BLaER1 treated with 17β-estradiol and CSF1 and Interleukin-3, amounts not matched to agents 10 nM and 100 nM (cell line): ENCODE measurements around the gene RELL2.

Experiments used
- H3K27ac ChIP-seq, 11 experiments: shearing (Covaris generic); formaldehyde crosslinking; 2 replicates each; pipeline ENCODE4 v1.8.1; 2022
- H3K27me3 ChIP-seq, 11 experiments: shearing (Covaris generic); formaldehyde crosslinking; 2 replicates each; pipeline ENCODE4 v1.8.1; 2022
- H3K36me3 ChIP-seq, 11 experiments: shearing (Covaris generic); formaldehyde crosslinking; 2 replicates each; pipeline ENCODE4 v1.8.1; 2022
- H3K4me1 ChIP-seq, 10 experiments: shearing (Covaris generic); formaldehyde crosslinking; 2 replicates each; pipeline ENCODE4 v1.8.1; 2022
- H3K4me2 ChIP-seq, 11 experiments: shearing (Covaris generic); formaldehyde crosslinking; 2 replicates each; pipeline ENCODE4 v1.8.1; 2022
- H3K4me3 ChIP-seq, 10 experiments: shearing (Covaris generic); formaldehyde crosslinking; 2 replicates each; pipeline ENCODE4 v1.8.1; 2022
- H3K9ac ChIP-seq, 11 experiments: shearing (Covaris generic); formaldehyde crosslinking; 2 replicates each; pipeline ENCODE4 v1.8.1; 2022
- H3K9me3 ChIP-seq, 11 experiments: shearing (Covaris generic); formaldehyde crosslinking; replicated peaks in 1 of 11; 2 replicates each; pipeline ENCODE4 v1.8.1; 2022
- H4K20me1 ChIP-seq, 11 experiments: shearing (Covaris generic); formaldehyde crosslinking; 2 replicates each; pipeline ENCODE4 v1.8.1; 2022
- Cebpa-rat ChIP-seq, 11 experiments: shearing (Covaris generic); IDR thresholded peaks; 2 replicates each; pipeline ENCODE4 v1.8.1; 2022

RELL2 gene

DNA sequence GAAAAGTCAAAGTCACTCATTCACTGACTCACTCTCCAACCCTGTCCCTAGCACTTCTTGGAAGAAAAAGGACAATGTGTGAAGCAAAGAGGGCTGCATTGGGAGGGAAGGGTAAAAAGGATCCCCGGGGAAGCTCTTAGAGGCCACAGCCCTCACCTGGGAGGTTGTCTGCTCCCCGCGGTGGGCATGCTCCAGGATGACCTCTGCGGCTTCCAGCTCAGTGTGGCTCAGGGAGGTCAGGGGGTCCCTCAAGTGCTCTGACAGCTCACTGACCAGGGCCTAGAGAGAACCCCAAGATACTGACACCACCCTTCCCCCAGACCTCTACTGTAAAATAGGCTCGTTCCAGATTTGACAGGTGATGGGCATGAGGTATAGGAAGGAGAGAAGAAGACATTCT lies 10.4 kb downstream of the RELL2 start:
- no peaks in the 10 kb centered on the region for H3K27me3 ChIP-seq
- H3K27ac ChIP-seq, result no peak overlapping the region
- no peak overlapping the region for H3K4me2 ChIP-seq
- peaks cover 37 to 67% (median 50%) of the 10 kb centered on the region in 11 experiments for H3K36me3 ChIP-seq
- H4K20me1 ChIP-seq, result peaks cover 0 to 53% (median 0%) of the 10 kb centered on the region in 11 experiments; a peak in 5 of 22 replicates
- H3K4me3 ChIP-seq, result no peak overlapping the region
- no peak overlapping the region for H3K9ac ChIP-seq
- no peaks in the 10 kb centered on the region for H3K9me3 ChIP-seq
- TF ChIP-seq Cebpa-rat (IDR thresholded peaks at IDR 0.05), result no peak
- H3K4me1 ChIP-seq, result peaks cover 22 to 50% (median 45%) of the 10 kb centered on the region in 10 experiments

DNA sequence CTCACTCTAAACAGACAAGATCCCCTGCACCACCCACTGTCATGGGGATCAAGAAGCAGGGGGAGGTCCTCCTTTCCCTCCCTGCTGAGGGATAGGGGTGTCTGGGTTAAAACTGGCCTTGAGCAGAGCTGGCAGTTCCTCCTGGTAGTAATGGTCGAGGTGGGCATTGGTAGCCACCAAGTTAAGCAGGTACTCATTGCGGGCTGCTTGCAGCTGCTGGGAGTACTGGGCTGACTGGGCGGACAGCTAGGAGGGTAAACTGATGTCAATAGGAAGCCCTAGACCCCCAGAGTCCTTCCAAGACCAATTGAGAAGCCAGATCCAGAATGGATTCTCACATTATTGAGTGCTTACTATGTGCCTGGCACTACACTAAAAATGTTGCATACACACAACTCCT lies 11.1 kb downstream of the RELL2 start:
- peaks cover 22 to 46% (median 40%) of the 10 kb centered on the region in 10 experiments for H3K4me1 ChIP-seq
- H3K9ac ChIP-seq, result no peak overlapping the region
- H3K27me3 ChIP-seq, result no peaks in the 10 kb centered on the region
- H3K4me3 ChIP-seq, result no peak overlapping the region
- H4K20me1 ChIP-seq, result peaks cover 0 to 49% (median 0%) of the 10 kb centered on the region in 11 experiments; a peak in 5 of 22 replicates
- H3K9me3 ChIP-seq, result no peaks in the 10 kb centered on the region
- TF ChIP-seq Cebpa-rat (IDR thresholded peaks at IDR 0.05), result no peak
- no peak overlapping the region for H3K4me2 ChIP-seq
- no peak overlapping the region for H3K27ac ChIP-seq
- H3K36me3 ChIP-seq, result peaks cover 36 to 61% (median 48%) of the 10 kb centered on the region in 11 experiments

DNA sequence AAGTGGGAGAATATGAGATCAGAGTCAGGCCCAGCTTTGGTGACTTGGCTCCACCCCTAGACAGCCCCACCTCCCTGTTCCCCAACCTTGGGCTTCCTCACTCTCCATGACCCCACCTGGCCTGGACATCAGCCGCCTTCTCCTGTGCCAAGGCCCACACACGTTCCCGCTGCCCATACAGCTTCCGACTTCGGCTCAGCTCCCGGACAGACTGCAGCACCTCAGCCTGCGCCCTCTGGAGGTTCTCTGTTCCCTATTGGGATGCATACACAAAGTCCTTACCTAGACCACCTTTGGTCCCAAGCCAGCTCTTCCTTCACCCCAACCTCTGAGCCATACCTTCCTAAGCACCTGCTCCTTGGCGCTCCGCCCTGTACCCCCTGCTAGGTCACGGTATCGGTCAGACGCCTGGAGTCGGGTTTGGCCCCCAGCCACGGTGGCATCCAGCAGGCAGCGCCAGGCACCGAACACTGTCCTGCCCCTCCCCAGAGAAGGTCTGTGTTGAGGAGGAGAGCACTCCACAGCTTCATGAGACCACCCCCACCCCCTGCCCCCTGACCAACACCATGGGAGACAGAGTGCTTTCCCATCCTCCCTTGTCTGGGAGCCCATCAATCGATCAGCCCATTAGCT lies 12.4 kb downstream of the RELL2 start:
- Histone ChIP-seq H3K4me3 (no peak overlapping the region), H3K9me3 (no peaks in the 10 kb centered on the region), H3K4me1 (peaks cover 15 to 34% (median 30%) of the 10 kb centered on the region in 10 experiments), H3K9ac (no peak overlapping the region), H3K27me3 (no peaks in the 10 kb centered on the region), H3K4me2 (peak overlapping the region in 3 of 11 experiments; percentile 86 to 94 (median 94); a peak in 2 of 22 replicates), H3K36me3 (peaks cover 36 to 62% (median 42%) of the 10 kb centered on the region in 11 experiments), H3K27ac (no peak overlapping the region), H4K20me1 (peaks cover 0 to 44% (median 0%) of the 10 kb centered on the region in 11 experiments; a peak in 5 of 22 replicates)
- no peak for TF ChIP-seq Cebpa-rat (IDR thresholded peaks at IDR 0.05)

DNA sequence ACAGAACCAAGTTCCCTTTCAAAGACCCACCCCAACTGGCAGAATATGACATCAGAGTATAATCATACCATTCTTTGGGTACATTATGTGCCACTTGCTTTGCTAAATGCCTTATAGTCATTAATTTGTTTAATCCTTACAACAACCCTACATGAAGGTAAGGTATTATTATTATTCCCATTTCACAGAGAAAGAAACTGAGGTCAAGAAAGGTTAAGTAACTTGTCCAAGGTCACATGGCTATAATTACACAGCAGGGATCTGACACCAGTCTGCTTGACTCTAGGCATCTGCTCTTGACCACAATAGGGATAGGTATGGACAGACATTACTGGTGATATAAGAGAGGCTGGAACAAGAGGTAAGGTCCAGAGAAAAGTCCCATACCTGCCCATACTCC lies 13.2 kb downstream of the RELL2 start:
- Histone ChIP-seq H3K36me3 (peaks cover 28 to 62% (median 40%) of the 10 kb centered on the region in 11 experiments), H3K9me3 (no peaks in the 10 kb centered on the region), H3K4me3 (no peak overlapping the region; a peak in 1 of 20 replicates), H3K4me1 (peaks cover 15 to 34% (median 27%) of the 10 kb centered on the region in 10 experiments), H3K27ac (no peak overlapping the region), H3K27me3 (no peaks in the 10 kb centered on the region), H4K20me1 (peaks cover 0 to 37% (median 0%) of the 10 kb centered on the region in 11 experiments; a peak in 5 of 22 replicates), H3K9ac (peak overlapping the region in 2 of 11 experiments; percentile 0 to 78; a peak in 3 of 22 replicates), H3K4me2 (peak overlapping the region in 10 of 11 experiments; percentile 82 to 94 (median 88); a peak in 17 of 22 replicates)
- TF ChIP-seq Cebpa-rat (IDR thresholded peaks at IDR 0.05), result no peak

DNA sequence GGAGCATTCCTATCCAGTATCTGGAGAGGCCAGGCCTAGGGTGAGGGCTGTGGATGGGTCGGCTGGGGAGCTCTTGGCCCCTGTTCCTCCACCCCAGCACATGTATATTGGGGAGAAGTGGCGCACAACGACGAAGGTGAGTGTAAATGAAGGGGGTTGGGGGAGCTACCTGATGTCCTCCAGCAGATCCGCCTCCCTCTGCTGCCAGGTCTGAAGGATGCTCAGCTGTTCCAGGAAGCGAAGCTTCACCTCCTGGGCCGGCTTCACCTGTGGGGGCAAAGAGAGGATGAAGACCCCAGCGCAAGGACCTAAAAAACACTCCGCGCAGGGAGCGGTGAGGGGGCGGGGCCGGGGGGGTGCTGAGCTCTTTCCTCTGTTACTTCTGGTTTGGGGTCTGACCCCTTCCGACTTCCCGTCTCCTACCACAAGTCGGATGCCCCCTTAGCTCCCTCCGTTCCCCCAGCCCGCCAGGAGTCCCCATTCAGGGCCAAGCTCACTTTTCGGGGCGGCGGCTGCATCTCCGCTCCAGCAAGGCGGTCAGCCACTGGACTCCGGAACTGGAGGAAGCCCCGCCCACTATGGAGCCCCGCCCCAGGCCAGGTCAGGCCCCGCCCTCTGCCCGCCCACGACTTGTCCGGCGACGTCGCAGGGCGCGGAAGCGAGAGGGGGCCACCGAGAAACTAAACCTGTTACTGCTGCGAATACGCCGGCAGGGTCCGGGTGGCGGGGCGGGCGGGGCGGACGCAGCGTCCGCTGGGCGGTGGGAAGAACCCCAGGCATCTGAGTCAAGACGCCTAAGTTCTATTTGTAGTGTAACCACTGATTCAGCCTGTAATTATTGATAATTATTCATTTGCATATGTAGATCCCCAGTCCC lies 14.3 kb downstream of the RELL2 start, which contains the start of gene FCHSD1:
TSS of gene FCHSD1 (minus strand) at position 568 of the 877 bp plus-strand sequence. CDS start at position 518, 50 bp downstream.
- H3K27ac ChIP-seq, result peak within 1 kb of the TSS; percentile 36 to 78 (median 69); a peak in 21 of 22 replicates
- peak within 1 kb of the TSS; percentile 56 to 79 (median 75); a peak in 21 of 22 replicates for H3K9ac ChIP-seq
- H3K4me1 ChIP-seq, result peaks cover 7 to 28% (median 24%) of the 10 kb centered on the region in 10 experiments
- peaks cover 18 to 62% (median 32%) of the 10 kb centered on the region in 11 experiments for H3K36me3 ChIP-seq
- no peak for TF ChIP-seq Cebpa-rat (IDR thresholded peaks at IDR 0.05)
- H3K4me3 ChIP-seq, result peak within 1 kb of the TSS; percentile 56 to 75 (median 66)
- H3K4me2 ChIP-seq, result peak within 1 kb of the TSS; percentile 82 to 94 (median 86)
- peaks cover 0 to 32% (median 0%) of the 10 kb centered on the region in 11 experiments; a peak in 5 of 22 replicates for H4K20me1 ChIP-seq
- no peaks in the 10 kb centered on the region for H3K9me3 ChIP-seq
- H3K27me3 ChIP-seq, result no peaks in the 10 kb centered on the region

DNA sequence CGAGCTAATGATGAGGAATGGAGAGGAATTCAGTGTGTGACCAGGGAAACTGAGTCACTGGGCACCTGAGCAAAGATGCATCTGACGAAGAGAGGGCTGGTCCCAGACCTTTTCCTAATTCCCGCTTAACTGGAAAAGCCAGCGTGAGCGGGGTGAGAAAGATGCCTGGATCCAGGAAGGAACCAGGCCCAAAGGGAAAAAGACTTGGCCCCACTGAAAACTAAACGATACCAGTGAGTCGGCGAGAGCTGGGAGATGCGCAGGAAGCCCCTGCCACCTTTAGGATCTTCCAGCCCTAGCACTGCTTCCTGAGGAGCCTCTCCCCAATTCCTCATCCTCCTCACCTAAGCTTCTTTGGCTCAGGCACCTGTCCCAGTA lies 14.9 kb downstream of the RELL2 start:
- Histone ChIP-seq H3K4me1 (peaks cover 7 to 28% (median 18%) of the 10 kb centered on the region in 10 experiments), H3K9me3 (no peaks in the 10 kb centered on the region), H3K27me3 (no peaks in the 10 kb centered on the region), H3K9ac (peak overlapping the region; percentile 56 to 79 (median 75); a peak in 21 of 22 replicates), H3K36me3 (peaks cover 12 to 62% (median 26%) of the 10 kb centered on the region in 11 experiments; a peak in 21 of 22 replicates), H3K27ac (peak overlapping the region; percentile 32 to 78 (median 69); a peak in 17 of 22 replicates), H4K20me1 (peaks cover 0 to 31% (median 0%) of the 10 kb centered on the region in 11 experiments; a peak in 4 of 22 replicates), H3K4me3 (peak overlapping the region; percentile 56 to 75 (median 66)), H3K4me2 (peak overlapping the region; percentile 82 to 94 (median 84))
- no peak for TF ChIP-seq Cebpa-rat (IDR thresholded peaks at IDR 0.05)

GRCh38 chr5:141654298-141654697 lies 17.5 kb downstream of the RELL2 start:
- Histone ChIP-seq H3K4me2 (no peak overlapping the region), H3K4me3 (no peak overlapping the region), H3K9me3 (peaks cover 0 to 2% (median 0%) of the 10 kb centered on the region in 11 experiments; a peak in 2 of 22 replicates), H3K4me1 (peaks cover 7 to 33% (median 18%) of the 10 kb centered on the region in 10 experiments), H3K27me3 (no peaks in the 10 kb centered on the region), H3K27ac (no peak overlapping the region), H3K9ac (no peak overlapping the region), H4K20me1 (peaks cover 0 to 12% (median 0%) of the 10 kb centered on the region in 11 experiments; a peak in 2 of 22 replicates), H3K36me3 (peaks cover 0 to 64% (median 16%) of the 10 kb centered on the region in 11 experiments; a peak in 13 of 22 replicates)
- TF ChIP-seq Cebpa-rat (IDR thresholded peaks at IDR 0.05), result no peak

- Histone ChIP-seq H3K9ac (no peak overlapping the region), H3K4me1 (peaks cover 7 to 26% (median 16%) of the 10 kb centered on the region in 10 experiments), H3K4me2 (no peak overlapping the region), H3K9me3 (peaks cover 0 to 5% (median 0%) of the 10 kb centered on the region in 11 experiments; a peak in 2 of 22 replicates), H3K27ac (no peak overlapping the region), H3K36me3 (peaks cover 0 to 71% (median 23%) of the 10 kb centered on the region in 11 experiments; a peak in 14 of 22 replicates), H3K27me3 (no peaks in the 10 kb centered on the region), H3K4me3 (no peak overlapping the region), H4K20me1 (peaks cover 0 to 12% (median 0%) of the 10 kb centered on the region in 11 experiments; a peak in 1 of 22 replicates)
- TF ChIP-seq Cebpa-rat (IDR thresholded peaks at IDR 0.05), result no peak
Measured at GRCh38 chr5:141655020-141655419, 18.2 kb downstream of the RELL2 start.
